K562 (cell line): ENCODE data around the gene ADTRP. TPM values are rescaled to one million over a fixed set of nuclear protein-coding genes. Genes with fewer than 3 reads are reported as not detected.
A peak's percentile ranks its signal among the peaks of the same experiment; 100 is the strongest.

ENCODE experiments used
- ATAC-seq: fragments of 200-7000 bp; cut with Tn5 transposase; 3 replicates; pipeline ENCODE4 v1.9.1; 2020; ENCODE audit warnings: moderate library complexity
- BruUV-seq: library from RNA; stranded (reverse); fragments of 400-500 nt; replicated peaks from 2 replicates; lab custom pipeline; 2021; lab: Mats Ljungman, UMichigan
- CTCF ChIA-PET: fragments of 300-600 bp; formaldehyde crosslinking; extraction: SDS; loops from one replicate; lab custom pipeline; 2021; ENCODE audit warnings: low intra/inter-chr PET ratio; lab: Yijun Ruan, JAX
- POLR2A ChIA-PET: fragments of 300-600, 350-650 bp; sonication (Branson Sonifier 250); formaldehyde crosslinking; extraction: SDS; loops from one replicate; lab custom pipeline; 2021; ENCODE audit warnings: antibody characterized with exemption, inconsistent platforms; lab: Yijun Ruan, JAX
- DNase-seq, 4 experiments: peaks; one replicate each; pipeline versions ENCODE4 v3.0.0 to v3.0.0-alpha.2; 2011 to 2018; ENCODE audit warnings: low spot score in 3 of 4, mixed read lengths in 3 of 4; ENCODE audit errors: extremely low read depth in 1 of 4
- FAIRE-seq: peaks from 2 replicates; lab custom pipeline; 2011; peaks lifted over from hg19 to GRCh38; lab: Jason Lieb, UNC
- H2AFZ ChIP-seq: 2 replicates; pipeline ENCODE4 v1.6.0; 2011; ENCODE audit warnings: low read depth, low read length, control low read depth, inconsistent platforms
- H3K27ac ChIP-seq: fragments of 200-600 bp; 3 replicates; pipeline ENCODE4 v1.8.0; 2011; ENCODE audit warnings: low read depth, mild to moderate bottlenecking, control low read depth, inconsistent platforms, low read length, moderate library complexity, mixed read lengths; ENCODE audit errors: extremely low read depth
- H3K27me3 ChIP-seq, 2 experiments: fragments of 300-600 bp in 1 of 2; 2 replicates in 1 of 2; 3 replicates in 1 of 2; pipeline versions ENCODE4 v1.6.0 to v1.8.0; 2011; ENCODE audit warnings: inconsistent platforms in 2 of 2, low read length in 2 of 2, mild to moderate bottlenecking in 1 of 2, mixed read lengths in 1 of 2, moderate library complexity in 1 of 2; ENCODE audit not compliant: control insufficient read depth in 2 of 2, insufficient read depth in 2 of 2
- H3K36me3 ChIP-seq: fragments of 300-600 bp; 3 replicates; pipeline ENCODE4 v1.8.0; 2011; ENCODE audit warnings: mild to moderate bottlenecking, low read length, inconsistent platforms; ENCODE audit not compliant: control insufficient read depth, insufficient read depth
- H3K4me1 ChIP-seq, 2 experiments: fragments of 200-600 bp in 1 of 2; replicated peaks in 1 of 2; 2 replicates in 1 of 2; 3 replicates in 1 of 2; pipeline versions ENCODE4 v1.5.1 to v1.8.0; 2011; ENCODE audit warnings: inconsistent platforms in 2 of 2, low read length in 2 of 2, mild to moderate bottlenecking in 1 of 2, mixed read lengths in 1 of 2, moderate library complexity in 1 of 2; ENCODE audit not compliant: control insufficient read depth in 2 of 2, insufficient read depth in 2 of 2
- H3K4me2 ChIP-seq: 2 replicates; pipeline ENCODE4 v1.6.1; 2011; ENCODE audit warnings: low read length, control low read depth, inconsistent platforms, mixed read lengths; ENCODE audit not compliant: insufficient read depth
- H3K4me3 ChIP-seq: fragments of 200-600 bp; sonication (generic), shearing (Covaris generic); 2 replicates; pipeline ENCODE4 v1.5.1; 2016; ENCODE audit warnings: control low read depth, inconsistent platforms
- H3K79me2 ChIP-seq: fragments of 200-600 bp; 3 replicates; pipeline ENCODE4 v1.8.0; 2011; ENCODE audit warnings: low read length, inconsistent platforms; ENCODE audit not compliant: control insufficient read depth, insufficient read depth
- H3K9ac ChIP-seq, 2 experiments: 2 replicates each; pipeline versions ENCODE4 v1.6.0 to v1.6.1; 2011; ENCODE audit warnings: low read depth in 2 of 2, low read length in 2 of 2, control low read depth in 1 of 2, inconsistent platforms in 1 of 2, mild to moderate bottlenecking in 1 of 2, mixed read lengths in 1 of 2; ENCODE audit not compliant: insufficient read depth in 1 of 2
- H3K9me1 ChIP-seq: one replicate; pipeline ENCODE4 v1.6.0; 2011; ENCODE audit warnings: inconsistent platforms, mild to moderate bottlenecking, low read length, moderate library complexity; ENCODE audit not compliant: control insufficient read depth, insufficient read depth
- H3K9me3 ChIP-seq: replicated peaks from 2 replicates; pipeline ENCODE4 v1.5.1; 2011; ENCODE audit warnings: low read depth, low read length, inconsistent platforms; ENCODE audit not compliant: control insufficient read depth, insufficient read depth
- H4K20me1 ChIP-seq: replicated peaks from 2 replicates; pipeline ENCODE4 v1.6.1; 2011; ENCODE audit warnings: low read length, inconsistent platforms, mixed read lengths; ENCODE audit not compliant: control insufficient read depth, insufficient read depth
- ATF6 ChIP-seq: sonication (generic); formaldehyde crosslinking; IDR thresholded peaks from 2 replicates; pipeline ENCODE4 v1.4.0; 2020; ENCODE audit warnings: mild to moderate bottlenecking, missing genetic modification reagents
- WGBS: fragments of 100-300 bp; shearing (Covaris generic); methylation state at CpG from one replicate; pipeline ENCODE4 v1.1.6; 2016; ENCODE audit warnings: low coverage, mixed read lengths; ENCODE audit not compliant: insufficient coverage; ENCODE audit errors: missing lambda C conversion rate; 5-methylcytosine and 5-hydroxymethylcytosine counted together
- in situ Hi-C: fragments of 300-500 bp; cut with MboI; formaldehyde crosslinking; loops from 4 replicates; pipeline ENCODE4 v1.15.0; 2018; ENCODE audit warnings: inconsistent platforms, mixed read lengths
- intact Hi-C: fragments of 100-400 bp; cut with micrococcal nuclease; formaldehyde crosslinking; loops from 2 replicates; pipeline ENCODE4 v1.14.2; 2022
- polyA plus RNA-seq, 8 experiments: library from polyadenylated mRNA; depleted of rRNA in 4 of 8; stranded (reverse) in 5 of 8; unstranded in 3 of 8; fragments of >200 nt; fragmentation: Nextera tagmentation in 2 of 8; fragmentation: Illumina TruSeq in 1 of 8; extraction: Ambion mirVana in 2 of 8; extraction: Trizol in 1 of 8; gene quantifications; 2 replicates each; pipeline versions ENCODE4 v1.2.1 to v1.2.3, GENCODE V29; 2011 to 2014; ENCODE audit warnings: inconsistent platforms in 1 of 8, missing spikeins in 1 of 8
- total RNA-seq, 7 experiments: library from RNA; depleted of rRNA in 6 of 7; stranded (reverse); fragments of >200 nt in 6 of 7; fragmentation: Illumina TruSeq in 2 of 7; extraction: Trizol in 2 of 7; gene quantifications; 2 replicates each; pipeline versions ENCODE4 v1.2.1 to v1.2.3, GENCODE V29; 2011 to 2021; ENCODE audit warnings: low replicate concordance in 1 of 7
- TF ChIP-seq, protein P1 (sequence below): sonication (generic); formaldehyde crosslinking; IDR thresholded peaks from 2 replicates; pipeline ENCODE4 v1.8.1; 2023; ENCODE audit warnings: mild to moderate bottlenecking, missing genetic modification reagents
- TF ChIP-seq, protein P2 (sequence below): sonication (generic); formaldehyde crosslinking; IDR thresholded peaks from 2 replicates; pipeline ENCODE4 v1.8.0; 2023; ENCODE audit warnings: missing genetic modification reagents, mild to moderate bottlenecking, borderline replicate concordance

ADTRP gene
- total and polyA plus RNA-seq, 9 of the 15 experiments (the other 6 are each of a cell fraction or from before 2014, with no cell fraction given): 7.4 to 24.0 (median 13.6) TPM

DNA sequence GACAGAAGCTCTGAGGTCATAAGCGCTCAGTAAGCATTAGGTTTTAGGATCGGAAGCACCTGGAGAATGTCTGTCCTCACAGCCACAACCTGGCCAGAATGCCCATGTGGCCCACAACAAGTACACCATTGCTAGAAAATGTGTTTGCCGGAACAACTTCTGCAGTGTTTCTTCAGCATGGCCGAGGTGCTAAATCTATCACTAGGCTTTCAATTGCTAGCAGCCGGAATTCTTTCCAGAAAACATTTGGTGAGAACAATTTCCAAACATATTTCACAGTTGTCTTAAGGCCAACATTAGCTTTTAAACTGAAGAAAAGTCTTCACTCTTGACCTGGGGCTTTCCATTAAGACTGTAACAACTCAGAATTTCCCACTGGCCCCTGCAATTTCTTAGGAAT is 18.2 kb upstream of the ADTRP start:
- POLR2A ChIA-PET: interaction anchor here (0.7 kb wide), 1 partner anchor 240 kb away, joined by 3 read pairs; no protein-coding TSS in a partner anchor
- no peak overlapping the region for H3K27ac ChIP-seq
- H3K9ac ChIP-seq: no peak overlapping the region
- H2AFZ ChIP-seq: peak overlapping the region; percentile 9
- no peaks in the 10 kb centered on the region for H3K4me1 ChIP-seq
- no peak for ATAC-seq
- H3K9me3 ChIP-seq: peaks cover 10% of the 10 kb centered on the region
- in situ Hi-C loops: no loop called here
- intact Hi-C loops: no loop called here
- no peaks in the 10 kb centered on the region for H3K27me3 ChIP-seq
- TF ChIP-seq, protein P1, sequence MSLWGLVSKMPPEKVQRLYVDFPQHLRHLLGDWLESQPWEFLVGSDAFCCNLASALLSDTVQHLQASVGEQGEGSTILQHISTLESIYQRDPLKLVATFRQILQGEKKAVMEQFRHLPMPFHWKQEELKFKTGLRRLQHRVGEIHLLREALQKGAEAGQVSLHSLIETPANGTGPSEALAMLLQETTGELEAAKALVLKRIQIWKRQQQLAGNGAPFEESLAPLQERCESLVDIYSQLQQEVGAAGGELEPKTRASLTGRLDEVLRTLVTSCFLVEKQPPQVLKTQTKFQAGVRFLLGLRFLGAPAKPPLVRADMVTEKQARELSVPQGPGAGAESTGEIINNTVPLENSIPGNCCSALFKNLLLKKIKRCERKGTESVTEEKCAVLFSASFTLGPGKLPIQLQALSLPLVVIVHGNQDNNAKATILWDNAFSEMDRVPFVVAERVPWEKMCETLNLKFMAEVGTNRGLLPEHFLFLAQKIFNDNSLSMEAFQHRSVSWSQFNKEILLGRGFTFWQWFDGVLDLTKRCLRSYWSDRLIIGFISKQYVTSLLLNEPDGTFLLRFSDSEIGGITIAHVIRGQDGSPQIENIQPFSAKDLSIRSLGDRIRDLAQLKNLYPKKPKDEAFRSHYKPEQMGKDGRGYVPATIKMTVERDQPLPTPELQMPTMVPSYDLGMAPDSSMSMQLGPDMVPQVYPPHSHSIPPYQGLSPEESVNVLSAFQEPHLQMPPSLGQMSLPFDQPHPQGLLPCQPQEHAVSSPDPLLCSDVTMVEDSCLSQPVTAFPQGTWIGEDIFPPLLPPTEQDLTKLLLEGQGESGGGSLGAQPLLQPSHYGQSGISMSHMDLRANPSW: no peak
- no peak for TF ChIP-seq ATF6 (CRISPR knock-in tag)
- TF ChIP-seq, protein P2, sequence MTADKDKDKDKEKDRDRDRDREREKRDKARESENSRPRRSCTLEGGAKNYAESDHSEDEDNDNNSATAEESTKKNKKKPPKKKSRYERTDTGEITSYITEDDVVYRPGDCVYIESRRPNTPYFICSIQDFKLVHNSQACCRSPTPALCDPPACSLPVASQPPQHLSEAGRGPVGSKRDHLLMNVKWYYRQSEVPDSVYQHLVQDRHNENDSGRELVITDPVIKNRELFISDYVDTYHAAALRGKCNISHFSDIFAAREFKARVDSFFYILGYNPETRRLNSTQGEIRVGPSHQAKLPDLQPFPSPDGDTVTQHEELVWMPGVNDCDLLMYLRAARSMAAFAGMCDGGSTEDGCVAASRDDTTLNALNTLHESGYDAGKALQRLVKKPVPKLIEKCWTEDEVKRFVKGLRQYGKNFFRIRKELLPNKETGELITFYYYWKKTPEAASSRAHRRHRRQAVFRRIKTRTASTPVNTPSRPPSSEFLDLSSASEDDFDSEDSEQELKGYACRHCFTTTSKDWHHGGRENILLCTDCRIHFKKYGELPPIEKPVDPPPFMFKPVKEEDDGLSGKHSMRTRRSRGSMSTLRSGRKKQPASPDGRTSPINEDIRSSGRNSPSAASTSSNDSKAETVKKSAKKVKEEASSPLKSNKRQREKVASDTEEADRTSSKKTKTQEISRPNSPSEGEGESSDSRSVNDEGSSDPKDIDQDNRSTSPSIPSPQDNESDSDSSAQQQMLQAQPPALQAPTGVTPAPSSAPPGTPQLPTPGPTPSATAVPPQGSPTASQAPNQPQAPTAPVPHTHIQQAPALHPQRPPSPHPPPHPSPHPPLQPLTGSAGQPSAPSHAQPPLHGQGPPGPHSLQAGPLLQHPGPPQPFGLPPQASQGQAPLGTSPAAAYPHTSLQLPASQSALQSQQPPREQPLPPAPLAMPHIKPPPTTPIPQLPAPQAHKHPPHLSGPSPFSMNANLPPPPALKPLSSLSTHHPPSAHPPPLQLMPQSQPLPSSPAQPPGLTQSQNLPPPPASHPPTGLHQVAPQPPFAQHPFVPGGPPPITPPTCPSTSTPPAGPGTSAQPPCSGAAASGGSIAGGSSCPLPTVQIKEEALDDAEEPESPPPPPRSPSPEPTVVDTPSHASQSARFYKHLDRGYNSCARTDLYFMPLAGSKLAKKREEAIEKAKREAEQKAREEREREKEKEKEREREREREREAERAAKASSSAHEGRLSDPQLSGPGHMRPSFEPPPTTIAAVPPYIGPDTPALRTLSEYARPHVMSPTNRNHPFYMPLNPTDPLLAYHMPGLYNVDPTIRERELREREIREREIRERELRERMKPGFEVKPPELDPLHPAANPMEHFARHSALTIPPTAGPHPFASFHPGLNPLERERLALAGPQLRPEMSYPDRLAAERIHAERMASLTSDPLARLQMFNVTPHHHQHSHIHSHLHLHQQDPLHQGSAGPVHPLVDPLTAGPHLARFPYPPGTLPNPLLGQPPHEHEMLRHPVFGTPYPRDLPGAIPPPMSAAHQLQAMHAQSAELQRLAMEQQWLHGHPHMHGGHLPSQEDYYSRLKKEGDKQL (CRISPR knock-in tag): no peak
- H3K36me3 ChIP-seq: no peaks in the 10 kb centered on the region
- FAIRE-seq: no peak
- no peak for DNase-seq
- 79% methylated on average over 5 of the region's 5 CpGs for WGBS
- H3K9me1 ChIP-seq: no peaks in the 10 kb centered on the region
- no peaks in the 10 kb centered on the region for H3K79me2 ChIP-seq
- no peak overlapping the region for H3K4me3 ChIP-seq
- no peaks in the 10 kb centered on the region for H4K20me1 ChIP-seq
- no TSS peak for BruUV-seq
- no peak overlapping the region for H3K4me2 ChIP-seq
- CTCF ChIA-PET: no interaction called here
